LHCN-M2 (cell line): ENCODE results near the gene CRYBB2. TPM values are rescaled to one million over a fixed set of nuclear protein-coding genes. Genes with fewer than 3 reads are reported as not detected.
"Not testable (repeated sequence)": the region's sequence is repeated elsewhere in the genome, so short reads cannot be mapped to it uniquely, and the experiment has no call there.

Source experiments
- DNase-seq: peaks from one replicate; pipeline ENCODE4 v3.0.0-alpha.2; 2012; ENCODE audit warnings: low read depth
- total RNA-seq: library from RNA; depleted of rRNA; stranded (reverse); fragments of >200 nt; gene quantifications from 2 replicates; pipeline ENCODE4 v1.2.3, GENCODE V29; 2014; rRNA removed

The CRYBB2 gene
- total RNA-seq, 1 experiment from 2014 or later, result not detected

DNA sequence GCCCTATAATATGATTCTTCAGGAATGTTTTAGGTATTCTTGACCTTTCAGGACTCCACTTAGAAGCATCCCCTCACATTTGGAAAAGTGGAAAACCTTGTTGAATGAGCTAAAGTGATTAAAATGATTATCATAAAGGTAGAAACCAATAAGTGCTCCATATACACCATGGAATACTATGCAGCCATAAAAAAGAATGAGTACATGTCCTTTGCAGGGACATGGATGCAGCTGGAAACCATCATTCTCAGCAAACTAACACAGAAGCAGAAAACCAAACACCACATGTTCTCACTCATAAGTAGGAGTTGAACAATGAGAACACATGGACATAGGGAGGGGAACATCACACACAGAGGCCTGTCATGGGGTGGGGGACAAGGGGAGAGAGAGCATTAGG is 14.3 kb downstream of the CRYBB2 start:
- not testable (repeated sequence) for DNase-seq

GRCh38 chr22:25235547-25236290 is 16.3 kb downstream of the CRYBB2 start:
- peak; percentile 64 for DNase-seq

DNA sequence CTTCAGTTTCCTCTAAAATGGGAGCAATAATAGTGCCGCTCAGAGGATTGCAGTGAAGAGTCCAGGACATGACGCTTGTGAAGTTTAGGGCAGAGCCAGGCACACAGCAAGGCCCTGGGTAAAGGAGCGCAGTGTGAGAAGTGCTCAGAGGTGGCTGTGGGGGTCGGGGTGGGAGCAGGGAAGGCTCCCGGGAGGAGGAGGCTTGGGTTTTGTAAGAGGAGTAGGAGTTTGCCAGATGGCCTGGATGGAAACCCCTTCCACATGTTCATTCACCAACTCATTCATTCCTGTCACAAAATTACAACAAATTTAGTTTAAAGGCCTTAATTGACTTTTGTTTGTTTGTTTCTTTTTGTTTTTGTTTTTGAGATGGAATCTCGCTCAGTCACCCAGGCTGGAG is 17.0 kb downstream of the CRYBB2 start:
- no peak for DNase-seq

GRCh38 chr22:25237503-25237902 is 18.1 kb downstream of the CRYBB2 start:
- DNase-seq, result no peak

DNA sequence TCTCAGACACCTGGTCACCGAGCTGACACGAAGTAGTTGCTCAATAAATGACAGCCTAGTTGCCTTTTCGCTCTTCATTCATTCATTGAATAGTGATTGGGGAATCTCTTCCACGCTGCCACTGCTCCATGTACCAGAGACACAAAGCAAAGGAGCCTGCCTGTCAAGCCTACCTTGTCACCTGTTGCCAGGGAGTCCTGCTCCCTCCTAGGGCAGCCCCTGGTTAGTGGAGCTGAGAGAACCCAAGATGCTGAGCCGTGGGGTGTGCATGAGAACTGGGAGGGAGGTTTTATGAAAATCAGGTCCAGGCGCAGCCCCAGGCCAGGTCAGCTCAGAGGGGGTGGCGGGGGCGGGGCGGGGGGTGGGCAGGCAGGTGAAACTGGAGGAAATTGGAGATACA is 18.6 kb downstream of the CRYBB2 start:
- not testable (repeated sequence) for DNase-seq

DNA sequence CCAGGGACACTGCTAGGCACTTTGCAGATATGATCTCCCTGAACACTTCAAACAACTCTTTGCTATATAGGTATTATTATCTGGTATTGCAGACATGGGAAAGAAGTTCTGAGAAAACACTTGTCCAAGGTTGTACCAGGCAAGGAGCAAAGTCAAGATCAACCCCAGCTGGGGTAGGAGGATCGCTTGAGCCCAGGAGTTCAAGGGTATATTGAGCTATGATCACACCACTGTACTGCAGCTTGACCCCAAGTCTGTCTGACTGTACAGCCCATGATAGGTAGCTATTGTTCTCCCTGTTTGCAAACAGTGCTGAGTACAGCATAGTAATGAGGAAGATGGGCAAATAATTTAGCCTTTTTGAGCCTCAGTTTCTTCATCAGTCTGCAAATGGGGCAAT is 35.7 kb downstream of the CRYBB2 start:
- DNase-seq, result not testable (repeated sequence)

GRCh38 chr22:25267567-25267966 is 48.1 kb downstream of the CRYBB2 start:
- DNase-seq, result not testable (repeated sequence)

- not testable (repeated sequence) for DNase-seq
Measured at GRCh38 chr22:25268902-25269301, 49.5 kb downstream of the CRYBB2 start.

DNA sequence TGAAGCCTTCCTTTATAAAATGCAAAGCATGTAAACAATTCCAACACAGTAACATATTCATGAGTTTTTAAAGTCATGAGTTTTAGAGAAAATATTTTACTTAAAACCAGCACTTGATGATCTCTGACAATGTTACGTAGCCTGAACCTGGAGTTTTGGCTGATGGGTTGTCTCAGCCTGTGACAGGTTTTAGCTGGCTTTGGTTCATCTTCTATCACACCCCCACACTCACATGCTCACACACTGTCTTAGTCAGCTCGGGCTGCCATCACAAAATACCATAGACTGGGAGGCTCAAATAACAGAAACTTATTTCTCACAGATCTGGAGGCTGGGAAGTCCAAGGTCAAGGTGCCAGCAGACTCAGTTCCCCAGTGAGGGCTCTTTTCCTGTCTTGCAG is 50.6 kb downstream of the CRYBB2 start:
- not testable (repeated sequence) for DNase-seq

DNA sequence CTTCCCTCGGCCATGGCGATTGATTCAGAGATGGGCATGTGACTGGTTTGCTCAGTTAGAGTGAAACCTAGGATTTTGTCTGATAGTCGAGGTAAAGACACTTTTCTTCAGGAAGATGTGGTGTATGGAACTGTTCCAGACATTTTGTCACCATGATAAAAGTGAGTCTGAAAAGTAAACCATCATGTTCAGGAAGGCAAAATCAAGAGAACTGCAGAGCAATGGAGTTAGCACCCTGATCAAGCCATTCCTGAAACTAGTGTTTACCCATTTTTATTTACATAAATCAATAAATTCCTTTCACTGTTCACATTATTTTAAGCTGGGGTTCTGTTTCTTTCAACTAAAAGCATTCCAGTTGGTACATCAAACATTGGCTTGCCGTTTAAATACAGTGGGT is 53.8 kb downstream of the CRYBB2 start:
- DNase-seq, result not testable (repeated sequence)

DNA sequence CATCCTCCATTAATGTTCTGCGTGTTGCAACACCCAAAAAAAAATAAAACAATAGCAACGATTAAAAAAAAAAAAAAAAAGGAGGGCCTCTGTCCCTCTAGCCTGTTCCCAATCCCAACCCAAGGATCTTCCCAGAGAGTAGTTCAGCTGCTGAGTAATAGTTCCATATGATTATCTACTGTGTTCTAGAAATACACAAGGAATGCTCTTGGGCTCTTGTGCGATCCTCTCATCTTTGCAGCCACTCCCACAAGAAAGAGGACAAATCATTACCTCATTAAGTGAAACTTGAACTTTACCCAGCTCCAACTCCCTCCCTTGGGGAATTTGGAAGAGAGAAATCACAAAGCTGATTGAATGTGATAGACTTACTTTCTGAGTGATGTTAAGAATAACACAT is 54.5 kb downstream of the CRYBB2 start:
- DNase-seq, result not testable (repeated sequence)

GRCh38 chr22:25280118-25280517 is 60.7 kb downstream of the CRYBB2 start:
- not testable (repeated sequence) for DNase-seq

Other genes starting within 250 kb of the CRYBB2 start
- not detected in 2 replicates for gene CRYBB3, start 19.8 kb upstream of the CRYBB2 start, total RNA-seq